Esophagus (tissue), 2 donors: Measurements from ENCODE around the gene PTPRF. TPM values are rescaled to one million over a fixed set of nuclear protein-coding genes. Genes with fewer than 3 reads are reported as not detected.

Source experiments
- H3K27ac ChIP-seq, 2 donors: one replicate each; pipeline ENCODE4 v1.5.1; 2013; ENCODE audit warnings: low read depth in 2 of 2, mild to moderate bottlenecking in 2 of 2, inconsistent platforms in 1 of 2, low read length in 1 of 2, moderate library complexity in 1 of 2
- H3K27me3 ChIP-seq, 2 donors: one replicate each; pipeline ENCODE4 v1.6.1; 2013; ENCODE audit warnings: low read length in 2 of 2, control low read depth in 1 of 2, mild to moderate bottlenecking in 1 of 2; ENCODE audit not compliant: insufficient read depth in 2 of 2, control insufficient read depth in 1 of 2
- H3K36me3 ChIP-seq, 2 donors: one replicate each; pipeline ENCODE4 v1.6.1; 2013; ENCODE audit warnings: low read length in 1 of 2; ENCODE audit not compliant: control insufficient read depth in 2 of 2, insufficient read depth in 2 of 2
- H3K4me1 ChIP-seq, 2 donors: one replicate each; pipeline ENCODE4 v1.6.1; 2013; ENCODE audit warnings: low read length in 1 of 2; ENCODE audit not compliant: control insufficient read depth in 2 of 2, insufficient read depth in 2 of 2
- H3K4me3 ChIP-seq, 2 donors: one replicate each; pipeline ENCODE4 v1.5.1; 2013; ENCODE audit warnings: low read length in 2 of 2, mild to moderate bottlenecking in 2 of 2, low read depth in 1 of 2, moderate library complexity in 1 of 2
- H3K9me3 ChIP-seq, 2 donors: one replicate each; pipeline ENCODE4 v1.6.1; 2013; ENCODE audit warnings: mild to moderate bottlenecking in 2 of 2, low read depth in 1 of 2, low read length in 1 of 2, moderate library complexity in 1 of 2; ENCODE audit not compliant: control insufficient read depth in 2 of 2, insufficient read depth in 1 of 2
- WGBS, 2 donors: extraction: QIAGEN DNeasy Blood & Tissue Kit; methylation state at CpG; one replicate each; pipeline ENCODE4 v1.1.7; 2013; 5-methylcytosine and 5-hydroxymethylcytosine counted together
- polyA plus RNA-seq, 2 donors: library from polyadenylated mRNA; stranded (reverse); fragments of 200-250 nt; gene quantifications; one replicate each; pipeline ENCODE4 v1.2.3, GENCODE V29; 2013
- donor health status: healthy with polysubstance abuse.
- donor health status: Bipolar disorder and iron deficiency.

The PTPRF gene
- polyA plus RNA-seq, 2 donors: 62.7 to 69.9 TPM

- no peaks in the 10 kb centered on the region for H3K9me3 ChIP-seq
- peak overlapping the region; percentile 89 to 94 for H3K27ac ChIP-seq
- H3K27me3 ChIP-seq: no peaks in the 10 kb centered on the region
- peaks cover 4% of the 10 kb centered on the region in 2 donors for H3K36me3 ChIP-seq
- 53 to 57% methylated on average over 8 of the region's 8 CpGs for WGBS, 2 donors
- H3K4me1 ChIP-seq: peaks cover 12 to 27% of the 10 kb centered on the region in 2 donors
- H3K4me3 ChIP-seq: no peak overlapping the region
Measured at GRCh38 chr1:43536196-43536863, 5.6 kb downstream of the PTPRF start.

GRCh38 chr1:43536864-43537358, 6.2 kb downstream of the PTPRF start:
- Histone ChIP-seq H3K4me3 (peak overlapping the region in 1 of 2 donors; percentile 1), H3K27me3 (no peaks in the 10 kb centered on the region), H3K9me3 (no peaks in the 10 kb centered on the region), H3K4me1 (peaks cover 12 to 30% of the 10 kb centered on the region in 2 donors), H3K36me3 (peaks cover 4% of the 10 kb centered on the region in 2 donors), H3K27ac (peak overlapping the region; percentile 89 to 94)
- 47 to 49% methylated on average over 11 of the region's 11 CpGs for WGBS, 2 donors

GRCh38 chr1:43537423-43538142, 6.9 kb downstream of the PTPRF start:
- Histone ChIP-seq H3K36me3 (peaks cover 4% of the 10 kb centered on the region in 2 donors), H3K4me3 (peak overlapping the region in 1 of 2 donors; percentile 1), H3K27ac (peak overlapping the region; percentile 89 to 94), H3K9me3 (no peaks in the 10 kb centered on the region), H3K4me1 (peaks cover 9 to 36% of the 10 kb centered on the region in 2 donors), H3K27me3 (no peaks in the 10 kb centered on the region)
- 45 to 52% methylated on average over 9 of the region's 9 CpGs for WGBS, 2 donors

- Histone ChIP-seq H3K4me3 (no peak overlapping the region), H3K27ac (no peak overlapping the region), H3K9me3 (no peaks in the 10 kb centered on the region), H3K4me1 (peaks cover 9 to 41% of the 10 kb centered on the region in 2 donors), H3K36me3 (peaks cover 4 to 5% of the 10 kb centered on the region in 2 donors), H3K27me3 (no peaks in the 10 kb centered on the region)
- WGBS, 2 donors: 91 to 93% methylated on average over 3 of the region's 3 CpGs
Measured at GRCh38 chr1:43538143-43538487, 7.4 kb downstream of the PTPRF start.

- Histone ChIP-seq H3K36me3 (peaks cover 6 to 10% of the 10 kb centered on the region in 2 donors), H3K27ac (peak overlapping the region in 1 of 2 donors; percentile 63)
- 89 to 91% methylated on average over 4 of the region's 4 CpGs for WGBS, 2 donors
Measured at GRCh38 chr1:43538969-43539368, 8.3 kb downstream of the PTPRF start.

GRCh38 chr1:43539726-43540434, 9.2 kb downstream of the PTPRF start:
- WGBS, 2 donors: 84 to 89% methylated on average over 7 of the region's 7 CpGs
- Histone ChIP-seq H3K27ac (peak overlapping the region; percentile 72 to 85), H3K9me3 (no peaks in the 10 kb centered on the region), H3K4me1 (peaks cover 13 to 39% of the 10 kb centered on the region in 2 donors), H3K36me3 (peaks cover 6 to 10% of the 10 kb centered on the region in 2 donors), H3K4me3 (no peak overlapping the region), H3K27me3 (no peaks in the 10 kb centered on the region)

More at GRCh38 chr1:43538969-43539368, 8.3 kb downstream of the PTPRF start:
- Histone ChIP-seq H3K4me3 (no peak overlapping the region), H3K27me3 (no peaks in the 10 kb centered on the region), H3K4me1 (peaks cover 13 to 40% of the 10 kb centered on the region in 2 donors), H3K9me3 (no peaks in the 10 kb centered on the region)

- H3K27me3 ChIP-seq: no peaks in the 10 kb centered on the region
- H3K27ac ChIP-seq: peak overlapping the region; percentile 72 to 85
- peaks cover 7 to 38% of the 10 kb centered on the region in 2 donors for H3K4me1 ChIP-seq
- no peaks in the 10 kb centered on the region for H3K9me3 ChIP-seq
- H3K36me3 ChIP-seq: peaks cover 6 to 14% of the 10 kb centered on the region in 2 donors
- WGBS, 2 donors: 41 to 49% methylated on average over 15 of the region's 15 CpGs
- H3K4me3 ChIP-seq: no peak overlapping the region
Measured at GRCh38 chr1:43540653-43541071, 10.0 kb downstream of the PTPRF start.

- Histone ChIP-seq H3K4me1 (peaks cover 7 to 39% of the 10 kb centered on the region in 2 donors), H3K27ac (peak overlapping the region; percentile 72 to 85), H3K27me3 (no peaks in the 10 kb centered on the region), H3K9me3 (no peaks in the 10 kb centered on the region), H3K4me3 (no peak overlapping the region), H3K36me3 (peaks cover 6 to 14% of the 10 kb centered on the region in 2 donors)
- WGBS, 2 donors: 64 to 80% methylated on average over 5 of the region's 5 CpGs
Measured at GRCh38 chr1:43541141-43541540, 10.5 kb downstream of the PTPRF start.

- no peaks in the 10 kb centered on the region for H3K27me3 ChIP-seq
- no peaks in the 10 kb centered on the region for H3K9me3 ChIP-seq
- peaks cover 4 to 42% of the 10 kb centered on the region in 2 donors for H3K4me1 ChIP-seq
- no peak overlapping the region for H3K4me3 ChIP-seq
- H3K36me3 ChIP-seq: peaks cover 6 to 17% of the 10 kb centered on the region in 2 donors
- WGBS, 2 donors: 36 to 39% methylated on average over 14 of the region's 14 CpGs
- peak overlapping the region; percentile 85 to 86 for H3K27ac ChIP-seq
Measured at GRCh38 chr1:43541721-43542401, 11.2 kb downstream of the PTPRF start.
